ENCODE measurements around the gene BAIAP2L2.

- TF ChIP-seq CTCF (IDR thresholded peaks at IDR 0.05; ENCODE audit: low read depth, low read length, poor library complexity, severe bottlenecking): no peak
- no peak for TF ChIP-seq EZH2phosphoT487 (IDR thresholded peaks at IDR 0.05; ENCODE audit: borderline replicate concordance, low read length)
These were observed 32.1 kb upstream of the BAIAP2L2 start for GRCh38 chr22:38142606-38143005.

All from DOHH2 (cell line).